Stimulated activated CD4-positive, alpha-beta T cell treated with anti-CD3 and anti-CD28 coated beads, Interleukin-2, amount 100 ng/mL, for 48 hours (primary cell): Measurements from ENCODE around the gene IGFBP7.
"Not testable (repeated sequence)": the region's sequence is repeated elsewhere in the genome, so short reads cannot be mapped to it uniquely, and the experiment has no call there.

ENCODE experiments used
- DNase-seq, 2 donors: peaks; one replicate each; pipeline ENCODE4 v3.0.0-alpha.2; 2020

Gene IGFBP7

DNA sequence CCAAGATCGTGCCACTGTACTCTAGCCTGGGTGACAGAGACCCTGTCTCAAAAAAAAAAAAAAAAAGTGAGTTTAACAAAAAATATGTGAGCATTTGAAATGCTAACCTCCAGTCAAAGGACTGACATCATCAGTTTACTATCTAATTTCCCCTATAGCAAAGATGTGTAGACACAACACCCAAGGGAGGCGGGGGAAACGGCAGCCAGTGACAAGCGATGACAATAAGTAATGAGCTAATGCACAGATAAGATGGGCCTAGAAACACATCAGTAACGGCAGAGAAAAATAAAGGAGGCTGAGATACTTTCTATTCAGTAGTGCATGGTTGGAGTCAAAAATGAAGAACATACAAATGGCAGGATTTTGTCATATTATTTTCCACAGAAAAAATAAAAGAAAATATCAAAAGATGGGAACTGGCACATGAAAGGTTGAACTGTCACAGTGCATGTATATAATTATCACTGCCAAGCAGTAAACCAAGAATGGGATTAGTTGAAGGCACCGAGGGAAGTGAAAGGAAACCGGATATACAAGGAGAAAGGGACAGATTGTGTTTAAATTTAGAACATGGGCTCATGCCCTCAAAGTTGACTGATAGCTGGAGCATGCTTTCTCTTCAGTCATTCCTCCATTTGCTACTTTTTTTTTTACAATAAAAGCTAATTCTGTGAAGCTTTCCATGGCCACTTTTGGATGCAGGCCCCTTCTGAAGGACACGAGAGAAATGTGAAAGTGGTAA, 41.8 kb downstream of the IGFBP7 start:
- no peak for DNase-seq

- no peak for DNase-seq
Measured at GRCh38 chr4:57065730-57066482, 44.3 kb downstream of the IGFBP7 start.

DNA sequence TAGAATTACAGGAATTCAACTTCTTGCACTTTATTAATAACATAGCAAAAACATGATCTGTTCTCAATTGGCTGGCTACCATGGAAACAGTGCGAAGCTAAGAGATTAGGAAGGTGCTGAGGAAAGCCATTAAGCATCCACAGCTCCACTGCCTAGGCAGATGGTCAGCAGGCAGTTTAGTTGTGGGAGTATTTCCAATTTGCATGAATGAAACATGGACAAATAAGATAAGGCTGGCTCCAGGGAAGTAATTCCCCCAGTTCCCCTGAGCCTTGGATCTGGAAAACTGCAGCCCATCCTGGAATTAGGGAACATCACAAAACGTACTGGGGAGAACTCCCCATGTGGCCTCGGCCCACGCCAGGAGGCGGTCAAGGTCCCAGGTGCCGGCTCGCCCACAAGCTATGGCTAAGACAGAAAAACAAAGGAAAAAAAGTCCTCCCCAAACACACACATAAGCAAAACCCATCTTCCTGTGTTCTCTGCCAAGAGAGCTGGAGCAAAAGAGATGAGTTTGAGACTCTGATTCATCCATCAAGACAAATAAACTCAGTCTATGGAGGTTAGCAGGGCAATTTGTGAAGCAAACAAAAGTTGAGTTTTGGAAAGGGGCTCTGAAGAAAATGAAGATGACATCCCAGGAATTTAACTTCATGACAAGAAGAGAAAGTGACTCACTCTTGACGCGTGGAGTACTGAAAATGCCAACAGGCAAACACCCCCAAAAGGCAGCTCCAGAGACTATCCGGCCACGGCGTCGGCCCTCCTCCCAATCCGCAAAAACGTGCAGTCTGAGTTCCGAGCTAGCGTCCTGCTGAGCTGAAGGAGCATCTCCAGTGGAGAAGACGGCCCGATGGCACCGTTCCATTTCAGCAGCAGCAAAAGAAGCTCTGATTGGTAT, 45.1 kb downstream of the IGFBP7 start:
- no peak for DNase-seq

DNA sequence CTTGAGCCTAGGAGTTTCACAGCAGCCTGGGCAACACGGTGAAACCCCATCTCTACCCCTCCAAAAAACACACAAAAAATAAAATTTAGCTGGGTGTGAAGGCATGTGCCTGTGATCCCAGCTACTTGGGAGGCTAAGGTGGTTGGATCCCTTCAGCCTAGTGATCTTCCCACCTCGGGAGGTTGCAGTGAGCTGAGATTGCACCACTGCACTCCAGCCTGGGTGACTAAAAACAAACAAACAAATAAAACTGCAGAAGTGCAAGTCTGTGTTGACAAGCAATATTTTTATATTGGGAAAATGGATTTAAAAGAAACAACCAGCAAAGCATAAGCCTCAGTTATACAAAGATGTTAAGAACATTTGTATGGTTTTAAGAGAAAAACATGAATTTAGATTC, 46.1 kb downstream of the IGFBP7 start:
- DNase-seq = no peak

DNA sequence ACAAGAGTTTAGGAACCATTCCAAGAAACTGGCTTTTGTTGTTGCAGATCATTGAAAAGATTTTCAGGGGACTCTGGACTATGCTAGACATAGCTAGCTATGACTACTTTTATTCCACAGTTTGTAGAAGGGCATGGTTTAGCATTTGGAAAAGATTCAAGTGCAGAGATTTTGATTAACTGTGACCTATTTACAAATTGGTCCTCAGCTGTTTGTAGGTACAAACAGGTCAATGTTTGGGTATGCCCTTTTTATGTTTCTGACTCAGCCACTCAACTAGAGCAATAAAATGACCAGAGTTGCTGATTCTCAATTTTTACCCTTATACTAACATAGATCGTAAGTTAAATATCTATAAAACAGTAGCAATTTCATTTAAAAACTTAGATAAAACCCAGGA, 46.7 kb downstream of the IGFBP7 start:
- no peak for DNase-seq

DNA sequence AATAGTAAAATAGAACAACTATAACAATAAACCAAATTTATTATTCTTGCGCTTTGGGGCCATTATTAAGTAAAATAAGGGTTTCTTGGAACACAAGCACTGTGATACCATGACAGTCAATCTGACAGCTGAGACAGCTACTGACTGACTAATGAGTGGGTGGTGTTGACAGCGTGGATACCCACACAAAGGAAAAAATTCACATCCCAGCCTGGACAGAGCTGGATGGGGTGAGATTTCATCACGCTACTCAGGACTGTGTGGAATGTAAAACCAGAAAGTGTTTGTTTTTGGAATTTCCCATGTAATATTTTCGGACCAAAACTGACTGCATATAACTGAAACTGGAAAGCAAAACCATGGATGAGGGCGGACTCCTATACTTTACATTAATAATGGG, 48.8 kb downstream of the IGFBP7 start:
- DNase-seq = no peak

DNA sequence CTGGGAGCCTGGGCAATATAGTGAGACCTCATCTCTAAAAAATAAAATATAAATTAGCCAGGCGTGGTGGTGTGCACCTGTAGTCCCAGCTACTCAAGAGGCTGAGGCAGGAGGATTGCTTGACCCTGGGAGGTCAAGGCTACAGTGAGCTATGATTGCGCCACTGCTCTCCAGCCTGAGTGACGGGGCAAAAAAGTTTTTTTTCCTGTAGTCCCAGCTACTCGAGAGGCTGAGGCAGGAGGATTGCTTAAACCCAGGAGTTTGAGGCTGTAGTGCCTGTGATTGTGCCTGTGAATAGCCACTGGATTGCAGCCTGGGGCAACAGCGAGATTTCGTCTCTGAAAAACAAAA, 49.5 kb downstream of the IGFBP7 start:
- not testable (repeated sequence) for DNase-seq

- no peak for DNase-seq
Measured at GRCh38 chr4:57059890-57060716, 50.1 kb downstream of the IGFBP7 start.

- DNase-seq = no peak
Measured at GRCh38 chr4:57055886-57056285, 54.3 kb downstream of the IGFBP7 start.

GRCh38 chr4:57053508-57053907, 56.7 kb downstream of the IGFBP7 start:
- no peak for DNase-seq

DNA sequence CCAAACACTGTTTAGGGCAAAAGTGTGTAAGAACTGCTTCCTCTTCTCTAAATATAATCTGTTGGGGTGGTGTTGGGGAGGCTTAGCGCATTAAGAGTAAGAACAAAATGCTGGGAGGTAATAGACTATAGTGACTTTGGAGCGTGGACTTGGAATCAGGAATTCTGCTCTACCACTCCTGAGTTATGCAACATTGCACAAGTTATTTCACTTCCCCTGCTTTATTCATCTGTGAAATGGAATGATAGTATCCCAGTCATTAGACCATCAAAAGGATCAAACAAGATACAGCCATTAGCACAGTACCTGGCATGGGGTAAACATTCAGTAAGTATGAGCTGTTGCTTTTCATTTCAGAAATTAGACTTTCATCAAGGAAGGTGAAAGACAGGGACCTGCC, 58.7 kb downstream of the IGFBP7 start:
- DNase-seq = no peak

- no peak for DNase-seq
Measured at GRCh38 chr4:57051095-57051494, 59.1 kb downstream of the IGFBP7 start.

GRCh38 chr4:57048590-57049304, 61.4 kb downstream of the IGFBP7 start:
- no peak for DNase-seq

DNA sequence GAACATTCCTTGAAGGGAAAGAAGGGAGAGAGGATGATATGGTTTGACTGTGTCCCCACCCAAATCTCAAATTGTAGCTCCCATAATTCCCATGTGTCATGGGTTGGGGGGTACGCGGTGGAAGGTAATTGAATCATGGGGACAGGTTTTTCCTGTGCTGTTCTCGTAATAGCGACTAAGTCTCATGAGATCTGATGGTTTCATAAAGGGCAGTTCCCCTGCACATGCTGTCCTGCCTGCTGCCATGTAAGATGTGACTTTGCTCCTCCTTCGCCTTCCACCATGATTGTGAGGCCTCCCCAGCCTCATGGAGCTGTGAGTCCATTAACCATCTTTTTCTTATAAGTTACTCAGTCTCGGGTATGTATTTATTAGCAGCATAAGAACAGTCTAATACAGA, 63.1 kb downstream of the IGFBP7 start:
- DNase-seq = not testable (repeated sequence)

DNA sequence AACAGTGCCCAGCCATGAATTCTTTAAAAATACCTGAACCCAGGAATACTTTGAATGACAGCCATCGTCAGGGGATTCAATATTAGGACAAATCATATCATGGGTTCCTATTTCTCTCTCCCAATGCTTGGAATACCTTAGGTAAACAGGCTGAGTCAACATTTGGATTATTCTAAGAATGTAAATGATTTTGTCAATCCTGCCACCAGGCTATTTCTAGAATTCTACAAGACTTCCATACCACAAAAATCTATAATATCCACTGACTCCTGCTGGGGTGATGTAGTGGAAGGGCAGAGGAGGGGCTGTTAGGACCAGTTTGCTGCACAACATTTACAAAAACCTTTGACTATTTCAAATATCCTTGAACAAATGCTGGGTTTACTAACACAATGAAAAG, 65.2 kb downstream of the IGFBP7 start:
- no peak for DNase-seq

GRCh38 chr4:57044279-57044678, 65.9 kb downstream of the IGFBP7 start:
- no peak for DNase-seq

- DNase-seq = no peak
Measured at GRCh38 chr4:57043347-57044251, 66.6 kb downstream of the IGFBP7 start.

DNA sequence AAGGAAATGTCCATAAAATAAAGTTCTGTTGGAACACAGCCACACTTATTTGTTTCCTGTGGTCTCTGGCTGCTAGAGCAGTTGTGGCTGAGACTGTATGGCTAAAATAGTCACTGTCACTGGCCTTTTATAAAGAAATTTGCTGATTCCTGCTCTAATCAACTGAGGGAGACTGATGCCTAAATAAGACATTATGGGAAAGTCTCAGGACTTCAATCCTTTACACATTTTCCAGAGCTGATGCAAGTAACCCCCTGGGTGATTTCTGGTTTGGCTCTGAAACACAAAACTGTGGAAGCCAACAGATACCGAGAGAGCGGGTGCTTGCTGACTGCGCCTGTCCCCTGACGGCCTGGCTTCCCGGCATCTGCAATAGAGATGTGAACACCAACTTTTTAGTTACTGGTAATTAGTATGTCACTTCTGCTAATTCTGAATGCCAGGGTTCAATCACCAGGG, 67.4 kb downstream of the IGFBP7 start:
- DNase-seq = no peak

GRCh38 chr4:57041020-57041419, 69.2 kb downstream of the IGFBP7 start:
- no peak for DNase-seq

DNA sequence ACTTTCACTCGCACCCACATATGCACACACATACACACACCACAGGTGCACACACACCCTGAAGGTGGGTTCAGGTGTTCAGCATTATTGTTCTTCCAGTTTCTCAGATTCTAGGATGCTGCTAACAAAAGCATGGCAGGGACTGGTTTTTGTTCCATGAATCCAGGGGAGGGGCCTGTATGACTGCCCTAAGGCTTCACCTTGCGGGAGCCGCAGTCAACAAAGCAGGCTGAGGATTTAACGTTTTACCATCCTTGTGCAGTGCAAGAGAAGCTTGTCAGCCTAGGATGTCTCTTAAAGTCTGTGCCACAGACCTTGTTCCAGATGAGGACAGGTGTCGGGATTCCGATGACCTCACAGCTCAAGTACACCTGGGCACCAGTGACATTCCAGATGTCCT, 69.7 kb downstream of the IGFBP7 start:
- DNase-seq = no peak

GRCh38 chr4:57039345-57039744, 70.8 kb downstream of the IGFBP7 start:
- no peak for DNase-seq
